Mesenteric fat pad (tissue), 1 donor: ENCODE results near the gene SIVA1. TPM values are rescaled to one million over a fixed set of nuclear protein-coding genes. Genes with fewer than 3 reads are reported as not detected.

Source experiments
- DNase-seq: peaks from one replicate; pipeline ENCODE4 v3.0.0-alpha.2; 2020; ENCODE audit warnings: low spot score
- total RNA-seq: library from RNA; stranded (reverse); fragmentation: NEBNext Ultra II Directional; extraction: Animal tissue kit (Norgen Biotek cat#: 25700); gene quantifications from one replicate; pipeline ENCODE4 v1.2.1, GENCODE V29; 2021
- donor health status: DM: yes; HTN: yes; CAD: no.

The SIVA1 gene
- total RNA-seq, 1 donor from 2014 or later: 60.0 TPM

DNA sequence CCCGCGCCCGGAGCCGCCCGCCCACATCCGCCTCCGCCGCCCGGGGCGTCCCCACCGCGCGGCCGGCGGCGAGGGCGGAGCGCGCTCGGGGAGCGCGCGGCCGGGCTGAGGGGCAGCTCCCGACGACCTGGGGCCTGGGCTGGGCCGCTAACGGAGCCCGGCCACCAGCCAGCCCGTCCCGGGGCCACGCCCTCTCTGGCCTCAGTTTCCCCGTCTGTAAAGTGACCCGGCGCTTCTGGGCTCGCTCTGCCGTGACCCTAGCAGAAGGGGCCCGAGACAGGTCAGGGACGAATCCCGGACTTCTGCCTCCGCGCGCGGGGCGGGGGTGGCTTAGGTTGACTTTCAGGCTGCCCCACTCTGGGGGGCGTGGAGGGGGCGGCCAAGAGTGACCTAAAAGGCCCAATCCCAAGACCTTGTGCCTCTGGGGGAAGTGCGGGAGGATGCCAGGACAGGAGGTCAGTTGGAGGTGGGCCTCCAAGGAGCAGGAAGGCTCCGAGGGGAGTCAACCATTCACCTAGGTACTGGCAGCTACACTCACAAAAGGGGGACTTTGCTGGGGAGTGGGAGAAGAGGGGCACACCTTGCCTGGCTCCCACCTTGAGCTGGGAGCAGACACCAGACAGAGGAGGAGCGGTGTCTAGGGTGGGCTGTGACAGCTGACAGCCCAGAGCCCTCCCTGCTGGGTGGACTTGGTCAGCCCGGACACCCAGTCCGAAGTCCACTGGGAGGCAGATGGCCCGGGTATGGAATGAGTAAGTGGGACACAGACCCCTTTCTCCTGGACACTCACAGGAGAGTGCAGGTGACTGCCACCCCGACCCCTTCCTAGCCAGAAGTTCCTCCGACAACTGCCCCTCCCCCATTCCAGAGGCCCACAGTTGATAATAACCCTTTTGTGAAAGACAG, 43.1 kb downstream of the SIVA1 start:
- no peak for DNase-seq

DNA sequence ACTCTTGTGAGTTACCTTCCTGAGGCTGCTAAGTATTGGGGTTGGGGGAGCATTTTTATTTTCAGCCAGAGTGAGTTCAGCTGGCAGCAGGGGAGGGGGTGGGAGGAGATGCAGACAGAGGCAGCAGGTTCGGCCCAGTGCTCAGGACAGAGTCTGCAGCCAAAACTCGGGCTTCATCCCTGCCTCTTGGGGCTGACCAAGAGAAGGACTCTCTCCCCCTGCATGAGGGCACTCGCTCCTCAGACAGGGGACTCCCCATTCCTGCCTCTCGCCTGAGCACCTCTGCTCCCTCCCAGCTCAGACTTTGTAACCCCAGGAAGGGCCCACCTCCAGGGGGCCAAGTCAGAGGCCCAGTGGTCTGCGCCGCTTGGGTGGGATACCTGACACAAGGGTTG, 43.7 kb downstream of the SIVA1 start:
- no peak for DNase-seq

GRCh38 chr14:104797115-104798044, 44.4 kb downstream of the SIVA1 start:
- no peak for DNase-seq

DNA sequence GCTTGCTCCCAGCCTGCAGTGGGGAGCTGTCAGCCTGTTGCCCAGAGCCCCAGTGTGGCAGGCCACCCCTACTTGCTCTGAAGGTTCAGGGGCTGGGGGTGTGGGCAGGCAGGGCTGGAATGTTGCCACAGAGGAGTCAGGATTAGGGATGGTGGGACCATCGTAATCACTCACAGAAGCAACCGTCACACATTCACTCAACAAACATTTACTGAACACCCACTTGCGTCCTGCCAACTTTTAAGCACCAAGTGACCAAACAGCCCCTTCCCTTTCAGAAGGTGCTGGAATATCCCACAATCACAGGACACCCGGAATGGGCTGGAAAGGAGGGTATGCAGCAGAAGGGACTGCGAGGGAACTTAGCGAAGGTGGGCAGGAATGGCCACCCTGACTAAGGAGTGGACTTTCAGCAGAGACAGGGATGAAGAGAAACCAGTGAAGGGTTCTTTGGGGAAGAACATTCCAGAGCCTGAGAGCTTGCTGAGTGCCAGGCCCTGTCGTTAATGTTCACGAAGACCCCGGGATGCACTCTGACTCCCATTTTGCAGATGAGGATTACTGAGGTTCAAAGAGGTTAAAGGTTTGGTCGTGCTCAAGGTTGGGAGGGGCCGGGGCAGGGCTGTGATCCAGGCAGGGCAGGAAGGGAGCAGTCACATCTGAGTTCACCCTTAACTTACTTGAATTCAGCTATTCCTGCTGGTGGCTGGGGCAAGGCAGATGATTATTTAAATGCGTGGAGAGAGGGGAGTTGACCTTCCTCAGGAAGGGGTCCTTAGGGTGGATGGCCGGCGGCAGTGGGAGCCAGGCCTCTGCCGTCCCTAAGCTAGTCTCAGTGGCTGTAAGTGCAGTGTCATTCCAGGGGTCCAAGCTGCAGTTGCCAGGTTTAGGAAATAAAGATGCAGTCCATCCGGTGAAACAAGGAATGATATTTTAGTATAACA, 45.6 kb downstream of the SIVA1 start:
- DNase-seq: no peak

- no peak for DNase-seq
Measured at GRCh38 chr14:104799244-104800014, 46.5 kb downstream of the SIVA1 start.

GRCh38 chr14:104800015-104800770, 47.2 kb downstream of the SIVA1 start:
- DNase-seq: peak; percentile 95

DNA sequence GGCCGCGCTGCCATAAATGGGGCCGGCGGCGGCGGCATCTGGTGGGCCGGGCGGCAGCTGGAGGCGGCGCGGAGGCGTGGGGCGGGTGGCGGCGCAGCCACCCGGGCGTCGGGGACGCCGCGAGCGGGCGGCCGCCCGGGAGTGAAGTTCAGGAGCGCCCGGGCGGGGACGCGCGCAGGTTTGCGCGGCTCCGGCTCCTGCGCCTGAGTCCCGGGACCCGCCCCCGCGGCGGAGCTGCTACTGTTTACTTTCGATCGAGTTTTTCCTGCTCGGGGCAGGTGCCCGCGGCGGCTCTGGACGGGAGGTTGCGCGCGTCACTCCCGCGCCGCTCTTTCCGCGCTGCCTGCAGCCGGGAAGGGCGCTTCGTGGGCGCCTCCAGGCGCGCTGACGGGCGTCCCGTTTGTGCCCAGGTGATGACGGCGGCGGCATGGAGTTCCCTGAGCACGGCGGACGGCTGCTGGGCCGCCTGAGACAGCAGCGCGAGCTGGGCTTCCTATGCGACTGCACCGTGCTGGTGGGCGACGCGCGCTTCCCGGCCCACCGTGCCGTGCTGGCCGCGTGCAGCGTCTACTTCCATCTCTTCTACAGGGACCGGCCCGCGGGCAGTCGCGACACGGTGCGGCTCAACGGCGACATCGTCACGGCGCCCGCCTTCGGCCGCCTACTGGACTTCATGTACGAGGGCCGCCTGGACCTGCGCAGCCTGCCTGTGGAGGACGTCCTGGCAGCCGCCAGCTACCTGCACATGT, 48.0 kb downstream of the SIVA1 start, which contains the start of gene ZBTB42:
ZBTB42 (plus strand) TSS at position 331 of the 749 bp plus-strand sequence; CDS start at position 428, 97 bp downstream.
- peak; percentile 93 for DNase-seq

- DNase-seq: no peak
Measured at GRCh38 chr14:104801520-104802393, 48.8 kb downstream of the SIVA1 start.

DNA sequence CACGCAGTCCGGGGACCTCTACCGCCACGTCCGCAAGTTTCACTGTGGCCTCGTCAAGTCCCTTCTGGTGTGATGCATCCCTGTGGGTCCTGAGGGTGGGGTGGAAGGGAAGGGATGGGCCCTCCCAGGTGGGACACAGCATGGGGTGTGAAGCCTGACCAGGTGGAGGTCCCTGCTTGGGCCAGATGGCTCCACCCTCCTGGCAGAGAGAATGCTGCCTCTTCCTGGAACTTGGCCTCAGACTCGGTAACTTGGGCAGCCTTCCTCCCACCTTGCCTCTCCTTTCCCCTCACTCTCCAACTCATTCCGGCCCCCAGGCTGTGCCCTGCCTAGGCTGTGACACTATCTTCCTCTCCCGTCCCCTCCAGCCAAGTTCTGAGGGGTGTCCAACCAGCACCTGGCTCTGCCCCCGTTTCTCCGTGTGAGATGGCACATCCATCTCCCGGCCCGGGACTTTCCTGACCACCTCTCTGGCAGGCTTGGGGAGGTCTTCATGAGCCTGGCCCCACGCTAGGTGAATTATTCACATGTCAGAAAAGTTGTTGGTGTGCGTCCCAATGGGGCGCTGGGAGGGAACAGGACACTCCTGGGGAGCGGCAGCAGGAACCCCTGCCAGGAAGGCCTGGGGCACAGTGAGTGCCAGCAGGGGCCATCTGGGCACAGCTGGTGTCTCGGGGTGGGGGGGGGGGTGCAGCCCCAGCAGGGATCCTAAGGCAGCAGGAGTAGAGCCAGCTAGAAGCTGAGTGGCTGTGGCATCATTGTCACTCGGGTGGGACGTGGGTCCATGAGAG, 49.6 kb downstream of the SIVA1 start:
- DNase-seq: no peak

GRCh38 chr14:104803280-104803911, 50.4 kb downstream of the SIVA1 start:
- no peak for DNase-seq

DNA sequence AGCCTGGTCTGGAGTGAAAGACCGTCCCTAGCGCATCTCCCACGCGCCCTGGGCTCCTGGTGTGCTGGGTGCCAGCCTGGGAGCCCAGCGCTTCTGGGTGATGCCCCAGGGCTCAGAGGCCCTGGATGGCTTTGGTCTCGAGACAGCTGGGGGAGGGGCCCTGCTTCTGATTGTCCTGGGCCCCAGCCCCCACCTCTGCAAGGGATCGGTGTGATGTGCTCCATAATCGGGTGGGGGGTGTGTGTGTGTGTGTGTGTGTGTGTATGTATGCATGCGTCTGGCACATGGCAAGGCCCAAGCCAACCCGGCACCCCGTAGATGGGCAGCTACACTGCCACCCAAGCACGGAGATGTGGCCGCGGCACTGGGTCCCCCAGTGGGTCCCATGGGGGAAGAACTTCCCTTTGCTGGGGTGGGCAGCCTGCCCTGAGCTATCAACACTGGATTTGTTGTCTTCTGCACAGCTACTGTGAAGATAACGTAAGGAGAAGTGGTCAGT, 51.0 kb downstream of the SIVA1 start:
- no peak for DNase-seq

DNA sequence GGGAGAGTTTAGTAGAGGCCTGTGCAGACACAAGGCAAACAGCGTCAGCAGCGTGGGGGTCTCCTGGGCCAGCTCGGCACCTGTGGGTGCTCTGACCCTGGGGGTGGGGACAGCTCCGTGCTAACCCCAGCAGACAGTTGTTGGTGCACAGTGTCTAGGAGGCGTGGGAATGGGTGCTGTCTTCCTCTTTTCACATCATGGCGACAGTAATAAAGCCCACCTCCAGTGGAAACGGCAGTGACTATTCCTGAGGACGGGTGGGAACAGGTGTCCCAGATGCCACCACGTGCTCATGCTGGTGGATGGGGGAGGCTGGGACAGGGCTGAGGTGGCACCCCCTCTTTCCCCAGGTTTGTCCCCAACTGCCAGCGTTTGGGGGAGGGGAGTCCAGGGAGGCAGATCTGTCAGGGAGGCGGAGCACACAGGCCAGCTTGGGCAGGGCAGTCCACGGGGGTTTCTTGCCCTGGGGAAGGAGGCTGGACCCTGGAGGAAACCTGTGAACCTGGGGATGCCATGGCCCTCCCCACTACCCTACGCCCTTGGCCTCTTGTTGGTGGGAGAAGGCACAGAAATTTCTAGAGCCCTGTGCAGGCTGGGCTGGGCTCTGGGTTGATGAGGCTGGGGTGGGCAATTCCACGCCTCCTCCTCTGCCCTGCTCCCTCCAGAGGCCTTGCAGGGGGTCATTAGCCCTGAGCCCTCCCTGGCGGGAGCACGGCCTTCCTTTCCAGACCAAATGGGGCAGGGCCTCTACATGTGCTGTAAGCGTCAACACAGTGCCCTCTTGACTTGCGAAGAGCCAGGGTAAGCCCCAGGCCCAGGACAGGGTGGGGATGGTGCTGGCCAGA, 51.8 kb downstream of the SIVA1 start:
- DNase-seq: no peak

DNA sequence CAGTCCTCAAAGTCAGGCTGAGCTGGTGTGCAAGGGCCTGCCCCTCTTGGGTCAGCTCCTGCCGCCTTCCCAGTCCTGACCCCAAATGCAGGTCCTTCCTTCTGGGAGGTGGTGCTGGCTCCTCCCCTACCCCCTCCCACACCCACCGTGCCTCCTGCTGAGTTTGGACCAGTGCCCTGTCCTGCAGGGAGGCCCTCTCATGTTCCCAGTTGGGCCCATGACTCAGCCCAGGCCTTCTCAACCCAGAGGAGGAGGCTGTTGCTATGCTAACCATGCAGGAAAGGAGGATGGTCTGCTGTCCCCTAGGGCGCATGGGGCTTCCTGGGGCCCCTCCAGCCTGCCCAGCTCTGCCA, 52.4 kb downstream of the SIVA1 start:
- no peak for DNase-seq

- no peak for DNase-seq
Measured at GRCh38 chr14:104805941-104806624, 53.1 kb downstream of the SIVA1 start.
